HG02763 (cell line): ENCODE data around the gene CNTNAP2.

Experiments
- ATAC-seq: cut with Tn5 transposase; IDR thresholded peaks from one replicate; pipeline ENCODE4 v1.9.1; 2021; ENCODE audit warnings: mild to moderate bottlenecking, moderate library complexity; ENCODE audit not compliant: unreplicated experiment

The CNTNAP2 gene

DNA sequence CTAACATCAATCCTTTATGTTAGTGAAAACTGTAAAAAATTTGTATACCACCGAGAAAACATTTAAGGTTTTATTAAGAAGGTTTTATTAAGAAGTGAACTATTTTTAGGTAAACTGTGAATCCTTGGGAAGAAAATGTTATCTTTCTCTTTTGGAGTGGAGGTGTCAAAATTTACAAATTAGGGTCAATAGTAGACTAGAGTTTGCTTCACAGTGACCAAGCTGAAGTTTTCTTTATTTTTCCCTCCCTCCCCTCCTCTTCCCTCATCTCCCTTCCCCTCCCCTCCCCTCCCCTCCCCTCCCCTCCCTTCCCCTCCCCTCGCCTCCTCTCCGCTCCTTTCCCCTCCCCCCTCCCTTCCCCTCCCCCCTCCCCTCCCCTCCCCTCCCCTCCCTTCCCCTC is 168.8 kb downstream of the CNTNAP2 start:
- ATAC-seq, result no peak

DNA sequence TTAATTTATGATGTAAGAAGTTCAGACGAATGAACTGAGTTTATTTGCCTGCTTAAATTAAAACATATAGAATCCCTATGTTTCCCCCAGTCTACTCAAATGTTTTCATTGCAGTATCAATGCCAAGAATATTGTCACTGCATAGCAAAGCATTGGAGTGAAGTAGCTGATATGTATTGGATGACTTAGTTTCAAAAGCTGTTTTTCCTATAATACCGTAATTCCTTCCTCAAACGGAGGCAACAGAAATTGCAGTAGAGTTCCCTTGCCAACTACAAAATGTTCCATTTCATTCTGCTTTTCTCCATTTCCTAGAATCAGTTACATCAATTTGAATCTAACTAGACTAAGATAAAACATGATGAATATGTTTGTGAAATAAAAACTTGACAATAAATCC is 174.1 kb downstream of the CNTNAP2 start:
- ATAC-seq, result no peak

- no peak for ATAC-seq
These were observed 175.3 kb downstream of the CNTNAP2 start for GRCh38 chr7:146291900-146292299.

GRCh38 chr7:146296028-146296427 is 179.4 kb downstream of the CNTNAP2 start:
- no peak for ATAC-seq

- ATAC-seq, result no peak
These were observed 198.4 kb downstream of the CNTNAP2 start for GRCh38 chr7:146314962-146315361.

- ATAC-seq, result no peak
These were observed 203.0 kb downstream of the CNTNAP2 start for GRCh38 chr7:146319629-146320028.

GRCh38 chr7:146321301-146321700 is 204.7 kb downstream of the CNTNAP2 start:
- ATAC-seq, result no peak

DNA sequence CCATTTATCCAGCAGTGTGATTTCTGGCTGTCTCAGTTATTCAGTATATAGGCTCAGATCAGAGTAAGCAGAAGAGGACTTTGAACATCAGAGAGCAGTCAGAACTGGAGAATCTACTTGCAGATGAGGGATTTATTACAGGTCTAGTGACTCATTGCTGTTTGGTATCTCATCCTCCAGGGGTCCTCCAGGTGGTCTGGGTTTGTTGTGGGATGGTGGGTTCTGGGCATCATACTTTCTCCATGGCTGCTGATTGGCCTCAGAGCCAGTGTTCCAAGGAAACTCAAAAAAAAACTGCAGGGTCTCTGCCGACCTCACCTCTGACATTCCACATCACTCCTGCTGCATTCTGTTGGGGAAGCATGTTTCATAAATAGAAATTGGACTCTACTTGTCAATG is 214.8 kb downstream of the CNTNAP2 start:
- ATAC-seq, result no peak

- no peak for ATAC-seq
These were observed 228.7 kb downstream of the CNTNAP2 start for GRCh38 chr7:146345251-146345650.

DNA sequence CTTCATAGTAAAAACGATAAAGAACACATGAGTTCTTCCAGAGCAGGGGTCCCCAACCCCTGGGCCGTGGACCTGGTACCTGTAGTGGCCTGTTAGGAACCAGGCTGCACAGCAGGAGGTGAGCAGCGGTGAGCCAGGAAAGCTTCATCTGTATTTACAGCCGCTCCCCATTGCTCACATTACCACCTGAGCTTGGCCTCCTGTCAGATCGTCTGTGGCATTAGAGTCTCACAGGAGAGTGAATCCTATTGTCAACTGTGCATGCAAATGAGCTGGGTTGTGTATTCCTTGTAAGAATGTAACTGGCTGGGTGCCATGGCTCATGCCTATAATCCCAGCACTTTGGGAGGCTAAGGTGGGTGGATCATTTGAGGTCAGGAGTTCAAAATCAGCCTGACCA is 229.5 kb downstream of the CNTNAP2 start:
- ATAC-seq, result no peak

- no peak for ATAC-seq
These were observed 238.6 kb downstream of the CNTNAP2 start for GRCh38 chr7:146355216-146355615.

GRCh38 chr7:146359176-146359575 is 242.6 kb downstream of the CNTNAP2 start:
- no peak for ATAC-seq

DNA sequence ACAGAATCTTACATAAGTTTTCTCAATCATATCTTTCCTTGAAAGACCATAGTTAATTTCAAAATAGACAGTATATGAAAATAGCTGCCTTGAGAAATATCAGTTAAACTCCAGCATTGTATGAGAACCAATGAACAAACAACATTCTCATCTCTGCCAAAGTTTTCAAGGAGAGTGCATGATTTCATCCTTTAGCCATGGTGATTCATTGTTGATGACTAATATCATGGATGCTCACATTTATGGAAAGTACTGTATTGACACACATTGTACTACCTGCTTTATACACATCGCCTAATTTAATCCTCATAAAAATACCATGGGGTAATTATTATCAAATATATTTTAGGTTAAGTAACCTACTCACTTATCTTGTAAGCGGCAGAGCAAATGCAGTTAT is 250.3 kb downstream of the CNTNAP2 start:
- ATAC-seq, result no peak

DNA sequence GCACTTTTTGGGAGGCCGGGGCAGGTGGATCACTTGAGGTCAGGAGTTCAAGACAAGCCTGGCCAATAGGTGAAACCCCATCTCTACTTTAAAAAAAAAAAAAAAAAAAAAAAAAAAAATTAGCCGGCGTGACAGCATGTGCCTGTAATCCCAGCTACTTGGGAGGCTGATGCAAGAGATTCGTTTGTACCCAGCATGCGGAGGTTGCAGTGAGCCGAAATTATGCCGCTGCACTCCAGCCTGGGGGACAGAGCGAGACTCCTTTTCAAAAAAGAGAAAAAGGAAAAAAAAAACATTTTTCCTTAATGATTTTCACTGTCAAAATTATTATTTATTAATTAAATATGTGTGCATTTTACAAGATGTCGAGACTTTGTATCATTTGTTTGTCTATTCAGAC is 253.6 kb downstream of the CNTNAP2 start:
- ATAC-seq, result no peak

DNA sequence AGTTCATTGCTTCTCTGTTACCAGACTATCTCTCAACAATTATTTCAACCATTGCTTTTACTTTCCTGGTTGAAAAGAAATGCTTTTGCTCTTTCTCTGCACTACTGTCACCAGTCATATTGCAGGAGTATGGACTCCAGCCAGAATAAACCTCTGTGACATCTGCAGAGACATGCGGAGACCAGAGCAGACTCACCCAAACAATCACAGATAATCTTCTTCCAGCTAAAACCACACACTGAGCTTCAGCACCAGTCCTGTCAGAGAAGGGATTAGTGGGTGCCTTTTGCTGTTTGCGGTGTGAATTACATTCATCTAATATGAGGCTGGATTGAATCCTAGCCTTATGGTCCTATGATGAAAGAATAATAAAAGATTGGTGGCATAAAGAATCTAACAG is 258.6 kb downstream of the CNTNAP2 start:
- ATAC-seq, result no peak

DNA sequence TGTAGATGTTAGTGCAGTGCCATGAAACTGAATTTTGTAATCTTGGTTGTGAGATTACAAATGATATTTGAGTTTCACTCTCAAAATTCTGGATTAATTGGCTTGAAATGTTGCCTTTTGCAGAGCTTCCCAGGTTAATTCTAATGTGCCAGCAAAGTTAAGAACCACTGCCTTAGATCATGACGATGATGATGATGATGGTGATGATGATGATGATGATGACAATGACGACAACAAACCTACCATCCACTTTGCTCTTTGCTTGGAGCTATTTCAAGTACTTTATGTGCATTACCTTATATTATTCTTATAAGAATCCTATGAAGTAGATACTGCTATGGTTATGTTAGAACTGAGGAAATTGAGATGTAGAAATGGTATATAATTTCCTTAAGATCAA is 261.6 kb downstream of the CNTNAP2 start:
- ATAC-seq, result no peak

- ATAC-seq, result no peak
These were observed 270.5 kb downstream of the CNTNAP2 start for GRCh38 chr7:146387140-146387539.

DNA sequence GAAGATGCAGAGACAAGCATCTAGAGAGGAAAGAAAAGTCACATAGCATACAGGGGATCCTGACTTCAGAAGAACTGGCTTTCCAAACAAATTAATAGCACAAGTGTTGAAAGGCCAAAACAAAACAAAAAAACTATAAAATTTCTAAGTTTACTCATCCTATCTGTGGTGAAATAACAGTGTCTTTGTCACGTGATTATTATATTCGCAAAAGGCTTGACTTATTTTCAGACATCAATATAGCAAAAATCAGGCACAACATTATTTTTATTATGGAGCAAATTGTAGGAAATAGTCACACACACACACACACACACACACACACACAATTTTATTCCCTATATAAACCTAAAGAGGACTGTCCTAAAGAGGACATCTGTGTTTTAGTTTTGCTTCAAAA is 272.3 kb downstream of the CNTNAP2 start:
- no peak for ATAC-seq

- ATAC-seq, result no peak
These were observed 276.7 kb downstream of the CNTNAP2 start for GRCh38 chr7:146393346-146393745.

DNA sequence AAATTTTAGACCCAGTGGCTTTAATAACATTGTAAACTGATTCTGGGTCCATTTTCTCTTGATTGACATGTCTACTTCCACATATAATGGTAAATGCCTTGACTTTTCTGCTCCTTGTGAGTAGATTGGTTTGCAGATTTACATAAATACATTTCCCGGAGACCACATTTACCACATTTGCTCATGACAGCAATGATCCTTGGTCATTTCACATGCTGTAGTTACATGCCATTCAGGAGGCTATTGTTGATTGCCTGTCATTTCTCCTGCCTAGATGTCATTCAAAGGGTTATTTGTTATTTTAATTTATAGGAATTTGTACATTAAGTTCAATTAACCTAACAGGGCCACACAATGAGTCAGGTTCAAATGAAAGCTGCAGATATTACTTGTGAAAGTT is 280.5 kb downstream of the CNTNAP2 start:
- no peak for ATAC-seq

DNA sequence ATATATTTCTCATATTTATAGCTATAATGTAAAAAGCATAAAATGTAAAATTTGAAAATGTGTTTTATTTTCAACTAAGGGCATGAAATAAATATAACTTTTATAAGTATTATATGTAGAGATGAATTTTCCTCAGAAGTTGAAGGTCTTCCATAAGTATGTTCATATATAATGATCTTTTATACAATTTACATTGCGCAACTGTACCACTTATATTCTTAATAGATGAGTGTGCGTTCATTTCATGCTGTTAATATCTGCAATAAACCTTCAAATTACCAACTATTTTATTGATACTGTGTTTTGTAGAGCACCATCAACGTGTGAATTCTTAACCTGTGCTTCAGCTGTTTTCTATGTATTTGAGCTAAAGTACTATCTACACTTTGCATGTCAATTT is 285.3 kb downstream of the CNTNAP2 start:
- no peak for ATAC-seq

- no peak for ATAC-seq
These were observed 289.1 kb downstream of the CNTNAP2 start for GRCh38 chr7:146405737-146406136.

DNA sequence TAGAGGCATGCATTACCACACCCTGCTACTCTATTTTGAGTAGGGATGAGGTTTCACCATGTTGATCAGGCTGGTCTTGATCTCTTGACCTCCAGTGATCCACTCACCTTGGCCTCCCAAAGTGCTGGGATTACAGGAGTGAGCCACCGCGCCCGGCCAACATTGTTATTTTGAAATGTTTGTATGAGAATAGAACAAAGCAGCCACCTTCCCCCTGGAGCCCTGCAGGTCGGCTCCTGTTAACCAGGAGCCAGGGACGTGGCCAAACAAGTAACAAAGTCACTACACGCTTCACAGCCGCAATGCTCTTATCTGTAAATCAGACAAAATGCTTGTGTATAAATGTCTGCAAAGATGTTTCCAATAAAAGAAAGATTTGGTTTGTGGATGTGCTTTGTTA is 295.4 kb downstream of the CNTNAP2 start:
- ATAC-seq, result no peak

- no peak for ATAC-seq
These were observed 296.2 kb downstream of the CNTNAP2 start for GRCh38 chr7:146412781-146413180.
